Colonic mucosa (tissue), 4 donors: ENCODE results near the gene LYPD5. TPM values are rescaled to one million over a fixed set of nuclear protein-coding genes. Genes with fewer than 3 reads are reported as not detected.

Experiments
- DNase-seq: peaks from one replicate; pipeline ENCODE4 v3.0.0-alpha.2; 2020
- H3K27ac ChIP-seq: fragments of 200-600 bp; one replicate; pipeline ENCODE4 v1.8.0; 2021
- H3K27me3 ChIP-seq: fragments of 200-600 bp; one replicate; pipeline ENCODE4 v1.8.0; 2021
- H3K36me3 ChIP-seq: fragments of 200-600 bp; one replicate; pipeline ENCODE4 v1.8.0; 2021
- H3K4me1 ChIP-seq: fragments of 200-600 bp; one replicate; pipeline ENCODE4 v1.8.0; 2021; ENCODE audit warnings: mild to moderate bottlenecking
- H3K4me3 ChIP-seq: fragments of 200-600 bp; one replicate; pipeline ENCODE4 v1.8.0; 2021
- H3K9ac ChIP-seq, 2 donors: one replicate each; pipeline ENCODE4 v1.7.0; 2013; ENCODE audit warnings: control low read depth in 2 of 2, low read depth in 2 of 2, low read length in 2 of 2
- H3K9me3 ChIP-seq: fragments of 200-600 bp; one replicate; pipeline ENCODE4 v1.8.0; 2021
- intact Hi-C: fragments of 100-400 bp; cut with DNase I; formaldehyde crosslinking; loops from one replicate; pipeline ENCODE4 v1.14.1; 2022
- total RNA-seq, 2 donors: library from RNA; stranded (reverse); fragmentation: NEBNext Ultra II Directional in 1 of 2; extraction: Animal tissue kit (Norgen Biotek cat#: 25700) in 1 of 2; gene quantifications; one replicate each; pipeline ENCODE4 v1.2.1, GENCODE V29; 2021
- TF ChIP-seq, protein P1 (sequence below): fragments of 200-600 bp; IDR thresholded peaks from one replicate; pipeline ENCODE4 v1.8.0; 2022; ENCODE audit warnings: antibody characterized with exemption, mild to moderate bottlenecking
- donor health status: healthy.
- donor health status: DM: no; HTN: no; CAD: no.
- donor health status: DM: no; HTN: no; CAD: no.

The LYPD5 gene
- total RNA-seq, 2 donors from 2014 or later, result 3.3 to 3.9 TPM

DNA sequence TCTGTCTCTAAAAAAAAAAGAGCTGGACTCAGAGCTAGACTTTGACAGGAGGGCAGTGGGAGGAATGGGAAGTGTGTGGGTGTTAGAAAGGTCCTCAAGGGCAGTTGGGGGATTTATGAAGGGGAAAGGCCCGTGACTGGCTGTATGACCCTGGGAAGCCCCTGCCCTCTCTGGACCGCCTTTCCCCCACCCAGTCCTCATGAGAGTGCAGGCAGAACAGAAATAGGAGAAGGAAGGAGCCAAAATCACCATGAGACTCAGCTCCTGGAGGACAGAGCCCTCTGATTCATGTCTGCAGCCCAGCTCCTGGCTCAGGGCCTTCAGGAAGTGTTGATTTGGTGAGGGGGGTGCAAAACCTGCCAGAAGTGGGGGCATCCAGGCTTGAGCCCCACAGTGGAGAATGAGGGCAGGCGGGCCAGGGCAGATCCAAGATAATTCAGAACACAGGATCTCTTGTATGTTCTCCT is 38.7 kb downstream of the LYPD5 start:
- Histone ChIP-seq H3K9me3 (no peaks in the 10 kb centered on the region), H3K9ac (peak overlapping the region in 1 of 2 donors; percentile 66), H3K4me3 (no peak overlapping the region), H3K27ac (peak overlapping the region; percentile 41), H3K4me1 (peaks cover 32% of the 10 kb centered on the region), H3K36me3 (no peaks in the 10 kb centered on the region), H3K27me3 (no peaks in the 10 kb centered on the region)
- intact Hi-C loops, result no loop called here
- no peak for DNase-seq
- TF ChIP-seq, protein P1, sequence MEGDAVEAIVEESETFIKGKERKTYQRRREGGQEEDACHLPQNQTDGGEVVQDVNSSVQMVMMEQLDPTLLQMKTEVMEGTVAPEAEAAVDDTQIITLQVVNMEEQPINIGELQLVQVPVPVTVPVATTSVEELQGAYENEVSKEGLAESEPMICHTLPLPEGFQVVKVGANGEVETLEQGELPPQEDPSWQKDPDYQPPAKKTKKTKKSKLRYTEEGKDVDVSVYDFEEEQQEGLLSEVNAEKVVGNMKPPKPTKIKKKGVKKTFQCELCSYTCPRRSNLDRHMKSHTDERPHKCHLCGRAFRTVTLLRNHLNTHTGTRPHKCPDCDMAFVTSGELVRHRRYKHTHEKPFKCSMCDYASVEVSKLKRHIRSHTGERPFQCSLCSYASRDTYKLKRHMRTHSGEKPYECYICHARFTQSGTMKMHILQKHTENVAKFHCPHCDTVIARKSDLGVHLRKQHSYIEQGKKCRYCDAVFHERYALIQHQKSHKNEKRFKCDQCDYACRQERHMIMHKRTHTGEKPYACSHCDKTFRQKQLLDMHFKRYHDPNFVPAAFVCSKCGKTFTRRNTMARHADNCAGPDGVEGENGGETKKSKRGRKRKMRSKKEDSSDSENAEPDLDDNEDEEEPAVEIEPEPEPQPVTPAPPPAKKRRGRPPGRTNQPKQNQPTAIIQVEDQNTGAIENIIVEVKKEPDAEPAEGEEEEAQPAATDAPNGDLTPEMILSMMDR, result no peak

- no peaks in the 10 kb centered on the region for H3K9me3 ChIP-seq
- no peaks in the 10 kb centered on the region for H3K36me3 ChIP-seq
- no peaks in the 10 kb centered on the region for H3K27me3 ChIP-seq
- no peak overlapping the region for H3K9ac ChIP-seq
- TF ChIP-seq, protein P1, result no peak
- no peak for DNase-seq
- intact Hi-C loops, result no loop called here
- no peak overlapping the region for H3K27ac ChIP-seq
- no peak overlapping the region for H3K4me3 ChIP-seq
- H3K4me1 ChIP-seq, result peaks cover 28% of the 10 kb centered on the region
These were observed 39.4 kb downstream of the LYPD5 start for GRCh38 chr19:43762814-43763213.

DNA sequence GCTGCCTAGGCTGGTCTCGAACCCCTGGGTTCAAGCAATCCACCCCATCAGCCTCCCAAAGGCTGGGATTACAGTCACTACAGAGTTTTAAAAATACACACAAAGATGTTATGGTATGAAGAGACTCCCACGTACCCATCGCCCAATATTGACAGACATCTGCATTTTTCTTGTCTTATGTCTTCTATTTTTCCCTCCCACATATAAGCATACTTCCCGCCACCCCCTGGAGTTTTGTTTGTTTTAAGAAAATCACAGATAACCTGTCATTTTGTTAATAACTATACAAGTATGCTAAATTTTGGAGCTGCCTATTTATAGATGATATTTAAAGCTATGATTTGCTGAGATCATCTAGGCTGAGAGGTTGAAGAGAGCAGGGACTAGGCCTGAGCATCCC is 41.3 kb downstream of the LYPD5 start:
- Histone ChIP-seq H3K9me3 (no peaks in the 10 kb centered on the region), H3K9ac (no peak overlapping the region), H3K27ac (no peak overlapping the region), H3K4me3 (no peak overlapping the region), H3K4me1 (peaks cover 13% of the 10 kb centered on the region), H3K36me3 (no peaks in the 10 kb centered on the region), H3K27me3 (no peaks in the 10 kb centered on the region)
- DNase-seq, result no peak
- TF ChIP-seq, protein P1, result no peak
- intact Hi-C loops, result no loop called here

GRCh38 chr19:43759515-43759914 is 42.7 kb downstream of the LYPD5 start:
- intact Hi-C loops, result no loop called here
- no peaks in the 10 kb centered on the region for H3K36me3 ChIP-seq
- DNase-seq, result no peak
- no peaks in the 10 kb centered on the region for H3K27me3 ChIP-seq
- no peaks in the 10 kb centered on the region for H3K9me3 ChIP-seq
- no peak overlapping the region for H3K27ac ChIP-seq
- no peak overlapping the region for H3K9ac ChIP-seq
- TF ChIP-seq, protein P1, result no peak
- H3K4me1 ChIP-seq, result peaks cover under 1% of the 10 kb centered on the region
- H3K4me3 ChIP-seq, result no peak overlapping the region

DNA sequence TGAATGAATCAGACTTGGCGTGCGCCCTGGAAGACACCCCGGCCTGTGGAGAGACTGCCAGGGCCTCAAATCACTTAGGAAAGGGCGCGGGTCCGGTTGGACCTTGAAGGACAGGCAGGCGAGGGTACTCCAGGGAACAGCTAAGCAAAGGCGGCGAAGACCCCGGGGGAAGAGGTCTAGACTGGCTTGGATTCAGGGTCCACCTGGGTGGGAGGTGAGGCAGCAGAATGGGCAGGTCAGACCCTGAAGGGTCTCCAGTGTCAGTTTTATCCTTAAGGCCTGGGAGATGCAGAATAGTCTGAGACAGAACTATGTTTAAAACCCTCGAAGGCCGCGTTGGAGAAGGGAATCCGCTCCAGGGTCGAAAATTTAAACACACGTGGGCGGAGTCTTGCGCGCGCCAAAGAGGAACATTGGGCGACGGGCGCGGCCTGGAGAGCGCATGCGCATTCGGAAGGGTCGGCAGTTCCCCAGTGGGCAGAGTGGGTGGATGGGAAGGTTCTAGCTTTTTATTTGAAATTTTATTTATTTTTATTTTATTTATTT is 46.9 kb downstream of the LYPD5 start:
- H3K9me3 ChIP-seq, result no peaks in the 10 kb centered on the region
- peaks cover 8% of the 10 kb centered on the region for H3K4me1 ChIP-seq
- DNase-seq, result peak; percentile 90
- H3K27me3 ChIP-seq, result no peaks in the 10 kb centered on the region
- H3K9ac ChIP-seq, result peak overlapping the region; percentile 92 to 93
- H3K27ac ChIP-seq, result peak overlapping the region; percentile 100
- peak overlapping the region; percentile 75 for H3K4me3 ChIP-seq
- intact Hi-C loops, result no loop called here
- H3K36me3 ChIP-seq, result no peaks in the 10 kb centered on the region
- TF ChIP-seq, protein P1, result no peak
